ENCODE measurements around the gene ZNF789.

- TF ChIP-seq ATF7 (IDR thresholded peaks at IDR 0.05; ENCODE audit: low read depth) (no peak), CEBPZ (IDR thresholded peaks at IDR 0.05; ENCODE audit: low read depth, low read length) (no peak), CTCF (IDR thresholded peaks at IDR 0.05 in 2 of 3, conservative IDR thresholded peaks at IDR 0.05 in 1 of 3; ENCODE audit: control insufficient read depth in 2 of 3, extremely low read depth in 1 of 3, insufficient read depth in 1 of 3, low read depth in 3 of 3, low read length in 3 of 3) (no peak), TCF7 (IDR thresholded peaks at IDR 0.05; ENCODE audit: borderline replicate concordance) (no peak), POLR2A (IDR thresholded peaks at IDR 0.05; ENCODE audit: low read depth, low read length) (no peak), NR2F1 (conservative IDR thresholded peaks at IDR 0.05) (no peak)
Observed at GRCh38 chr7:99440195-99440594, 32.5 kb upstream of the ZNF789 start.
